Hematopoietic multipotent progenitor cell treated with erythropoietin and hydrocortisone succinate and interleukin-3 and kit ligand, for 17 days (in vitro differentiated cells): ENCODE data around the gene TMEM92.

Experiments used
- DNase-seq: peaks from one replicate; pipeline ENCODE4 v3.0.0-alpha.2; 2015; ENCODE audit warnings: low spot score

TMEM92 gene

GRCh38 chr17:50274142-50274896 is at the start of gene TMEM92:
TSS of gene TMEM92 (plus strand) at chr17:50274466. CDS start at chr17:50274502, 36 bp downstream.
- no peak for DNase-seq

- DNase-seq: no peak
Observed at GRCh38 chr17:50225701-50226240, 48.5 kb upstream of the TMEM92 start.

- no peak for DNase-seq
Observed at GRCh38 chr17:50234581-50234980, 39.7 kb upstream of the TMEM92 start.

- DNase-seq: no peak
Observed at GRCh38 chr17:50237901-50238300, 36.4 kb upstream of the TMEM92 start.

- DNase-seq: no peak
Observed at GRCh38 chr17:50238601-50239280, 35.5 kb upstream of the TMEM92 start.

- DNase-seq: no peak
Observed at GRCh38 chr17:50239937-50240336, 34.3 kb upstream of the TMEM92 start.

- DNase-seq: no peak
Observed at GRCh38 chr17:50240851-50241250, 33.4 kb upstream of the TMEM92 start.

- no peak for DNase-seq
Observed at GRCh38 chr17:50241431-50241830, 32.8 kb upstream of the TMEM92 start.

- no peak for DNase-seq
Observed at GRCh38 chr17:50244771-50245170, 29.5 kb upstream of the TMEM92 start.

GRCh38 chr17:50248255-50248654 is 26.0 kb upstream of the TMEM92 start:
- DNase-seq: no peak

GRCh38 chr17:50252781-50253180 is 21.5 kb upstream of the TMEM92 start:
- DNase-seq: no peak

- no peak for DNase-seq
Observed at GRCh38 chr17:50255766-50256635, 18.3 kb upstream of the TMEM92 start.

- no peak for DNase-seq
Observed at GRCh38 chr17:50256826-50257618, 17.2 kb upstream of the TMEM92 start.

- DNase-seq: no peak
Observed at GRCh38 chr17:50257676-50258224, 16.5 kb upstream of the TMEM92 start.

GRCh38 chr17:50258647-50259476 is 15.4 kb upstream of the TMEM92 start:
- DNase-seq: no peak

GRCh38 chr17:50259477-50260324 is 14.6 kb upstream of the TMEM92 start:
- DNase-seq: no peak

- DNase-seq: no peak
Observed at GRCh38 chr17:50260501-50260911, 13.8 kb upstream of the TMEM92 start.

- DNase-seq: no peak
Observed at GRCh38 chr17:50261051-50261915, 13.0 kb upstream of the TMEM92 start.
